Limb (tissue), 2 donors: ENCODE measurements around the gene MYO18A.

ENCODE experiments used
- DNase-seq, 2 donors: peaks; one replicate each; pipeline ENCODE4 v3.0.0-alpha.2; 2016; ENCODE audit errors: extremely low spot score in 2 of 2

MYO18A gene

DNA sequence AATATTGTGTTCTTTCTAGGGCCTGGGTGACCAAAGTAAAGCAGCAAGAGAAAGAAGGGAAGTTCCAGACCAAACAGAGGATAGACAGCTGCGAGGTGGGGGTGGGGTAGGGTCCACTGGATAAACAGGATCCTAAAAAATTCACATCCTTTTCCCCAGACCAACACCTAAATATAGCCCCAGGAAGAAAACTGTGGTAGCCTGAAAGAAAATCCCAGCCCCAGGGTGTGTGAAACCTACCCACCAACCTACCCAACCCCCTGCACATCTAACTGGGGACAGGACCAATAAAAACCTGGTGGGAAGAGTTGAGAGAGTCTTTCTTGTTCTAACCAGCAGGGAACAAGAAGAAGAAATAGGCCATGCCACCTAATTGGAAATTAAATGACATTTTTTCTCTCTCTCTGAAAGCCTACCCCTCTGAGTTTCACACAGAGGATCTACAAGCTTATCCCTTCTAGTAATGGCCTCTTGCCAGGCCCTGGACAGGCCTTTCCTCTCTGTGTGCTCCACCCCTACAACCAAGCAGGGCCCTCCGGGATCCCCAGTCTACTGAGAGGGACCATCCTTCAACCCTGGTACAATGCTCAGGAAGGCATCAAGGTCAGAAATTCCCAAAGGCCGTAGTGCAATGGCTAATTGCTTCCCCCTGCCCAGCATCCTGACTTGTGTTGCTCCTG, 12.0 kb downstream of the MYO18A start:
- no peak for DNase-seq

DNA sequence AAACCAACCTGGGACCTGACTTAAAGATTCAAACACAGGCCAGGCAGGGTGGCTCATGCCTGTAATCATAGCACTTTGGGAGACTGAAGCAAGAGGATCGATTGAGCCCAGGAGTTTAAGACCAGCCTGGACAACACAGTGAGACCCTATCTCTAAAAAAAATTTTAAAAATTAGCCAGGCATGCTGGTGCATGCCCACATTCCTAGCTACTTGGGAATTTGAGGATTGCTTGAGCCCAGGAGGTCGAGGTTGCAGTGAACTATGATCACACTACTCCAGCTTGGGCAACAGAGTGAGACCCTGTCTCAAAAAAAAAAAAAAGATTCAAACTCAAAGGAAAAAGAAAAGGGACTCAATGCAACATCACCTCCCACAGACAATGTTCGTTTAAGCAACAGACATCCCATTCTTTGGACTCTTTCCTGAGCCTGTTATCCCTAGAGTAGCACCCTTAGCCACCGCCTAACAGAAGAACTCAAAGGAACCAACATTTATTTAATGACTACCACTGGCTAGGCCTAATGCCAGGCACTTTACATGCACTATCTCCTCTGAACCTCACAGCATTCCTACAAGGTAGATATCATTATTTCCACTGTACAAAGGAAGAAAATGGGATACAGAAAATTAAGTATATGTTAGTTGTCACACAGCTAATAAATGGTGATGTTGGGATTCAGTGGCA, 12.7 kb downstream of the MYO18A start:
- no peak for DNase-seq

DNA sequence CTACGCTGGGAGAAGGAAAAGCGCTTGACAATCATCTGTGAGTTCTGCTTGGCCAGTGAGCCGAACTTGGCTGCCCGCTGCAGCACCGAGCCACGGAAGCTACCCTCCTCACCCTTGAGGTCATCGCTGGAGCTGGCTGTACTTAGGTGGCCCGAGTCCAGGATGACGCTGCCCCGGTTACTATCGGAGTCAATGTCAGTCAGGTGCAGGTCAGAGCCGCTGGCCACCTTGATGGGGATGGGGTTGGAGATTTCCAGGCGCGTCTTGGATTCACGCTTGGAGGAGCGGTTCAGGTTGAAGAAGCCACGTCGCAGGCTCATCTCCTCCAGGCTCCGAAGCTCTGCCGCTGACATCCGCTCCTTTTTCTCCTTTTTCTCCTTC, 13.7 kb downstream of the MYO18A start:
- no peak for DNase-seq

DNA sequence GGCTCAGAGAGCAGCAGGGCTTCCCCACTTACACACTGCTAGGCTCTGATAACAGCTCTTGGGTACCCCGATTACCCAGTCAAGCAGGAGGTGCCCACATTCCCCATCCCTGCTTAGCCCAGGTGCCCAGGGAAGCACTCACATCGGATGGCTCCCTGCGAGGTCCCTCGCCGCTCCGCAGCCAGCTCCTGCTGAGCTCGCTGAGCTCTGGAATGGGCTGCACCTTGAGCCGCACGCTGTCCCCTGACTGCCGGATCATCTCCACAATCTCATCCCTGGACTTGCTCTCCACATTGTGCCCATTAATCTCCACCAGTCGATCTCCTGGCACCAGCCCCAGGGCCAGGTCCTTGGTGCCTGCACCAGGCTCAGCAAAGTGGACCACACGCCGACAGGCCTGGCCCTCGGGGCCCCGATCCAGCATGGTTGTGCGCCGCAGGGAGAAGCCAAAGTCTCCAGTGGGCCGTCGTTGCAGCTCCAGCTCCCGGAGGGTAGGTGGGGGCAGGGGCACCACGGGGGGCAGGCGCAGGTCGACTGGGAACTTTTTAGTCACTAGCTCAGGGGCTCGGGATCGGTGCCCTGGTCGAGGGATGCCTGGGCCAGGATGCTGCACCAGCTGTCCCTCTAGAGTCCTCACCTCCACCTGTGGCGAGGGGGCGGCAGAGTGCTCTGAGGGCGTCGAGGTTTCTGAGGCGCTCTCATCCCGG, 14.2 kb downstream of the MYO18A start:
- DNase-seq, result no peak

GRCh38 chr17:29165261-29165660, 14.9 kb downstream of the MYO18A start:
- DNase-seq, result no peak

GRCh38 chr17:29163563-29163962, 16.6 kb downstream of the MYO18A start:
- no peak for DNase-seq

- DNase-seq, result no peak
Observed at GRCh38 chr17:29162909-29163341, 17.3 kb downstream of the MYO18A start.

DNA sequence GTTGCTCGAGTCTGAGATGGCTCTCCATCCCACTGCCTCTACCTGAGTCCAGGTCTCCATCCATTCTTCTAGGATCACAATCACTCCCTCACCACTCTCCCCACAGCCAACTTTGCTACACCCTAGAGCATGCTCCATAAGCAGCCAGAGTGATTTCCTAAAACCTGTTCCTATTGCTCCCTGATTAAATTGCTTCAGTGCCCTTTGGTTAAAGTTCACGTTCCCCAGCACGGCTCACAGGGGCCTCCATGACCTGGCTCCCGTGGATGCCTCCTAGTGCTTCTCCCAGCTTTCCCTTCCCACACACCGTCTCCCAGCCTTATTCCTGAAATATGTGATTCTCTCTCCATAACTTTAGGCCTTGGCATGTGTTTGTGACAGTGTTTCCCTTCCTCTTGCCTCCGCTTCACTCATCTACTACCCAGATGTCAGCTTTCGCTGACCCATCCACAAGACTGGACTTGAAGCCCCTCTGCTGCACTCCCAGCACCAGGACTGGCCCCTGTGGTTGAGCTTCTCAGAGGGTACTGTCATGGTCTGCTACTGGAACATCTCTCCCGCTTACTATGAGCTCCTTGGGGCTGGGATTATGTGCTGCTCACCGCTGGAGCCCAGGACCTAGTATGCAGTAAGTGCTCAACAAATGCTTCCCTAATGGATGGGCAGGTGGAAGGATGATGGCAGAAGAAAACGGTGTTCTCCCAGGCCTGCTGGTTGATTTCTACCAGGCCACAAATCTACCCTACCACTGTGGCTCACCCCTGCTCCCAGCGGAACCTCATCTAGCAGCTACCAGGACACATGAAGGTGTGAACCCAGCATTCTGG, 17.9 kb downstream of the MYO18A start:
- DNase-seq, result no peak

DNA sequence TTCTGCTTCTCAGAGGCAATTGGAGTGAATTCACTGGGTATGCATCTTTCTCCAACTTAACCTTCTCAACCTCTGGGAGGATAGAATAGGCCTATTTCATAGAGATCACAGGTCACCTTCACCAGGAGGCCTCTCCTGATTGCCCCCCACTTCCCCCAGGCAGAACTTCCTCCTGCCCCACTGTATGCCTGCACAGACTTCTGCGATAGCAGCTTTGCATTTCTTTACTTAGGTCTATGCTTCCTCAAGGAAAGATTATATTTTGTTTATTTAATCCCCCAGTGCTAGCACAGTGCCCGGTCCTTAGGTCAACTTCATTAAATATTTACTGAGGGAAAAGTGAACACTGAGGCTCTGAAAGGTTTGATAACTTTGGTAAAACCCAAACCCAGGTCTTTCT, 19.9 kb downstream of the MYO18A start:
- no peak for DNase-seq

GRCh38 chr17:29159306-29159860, 20.8 kb downstream of the MYO18A start:
- DNase-seq, result no peak

DNA sequence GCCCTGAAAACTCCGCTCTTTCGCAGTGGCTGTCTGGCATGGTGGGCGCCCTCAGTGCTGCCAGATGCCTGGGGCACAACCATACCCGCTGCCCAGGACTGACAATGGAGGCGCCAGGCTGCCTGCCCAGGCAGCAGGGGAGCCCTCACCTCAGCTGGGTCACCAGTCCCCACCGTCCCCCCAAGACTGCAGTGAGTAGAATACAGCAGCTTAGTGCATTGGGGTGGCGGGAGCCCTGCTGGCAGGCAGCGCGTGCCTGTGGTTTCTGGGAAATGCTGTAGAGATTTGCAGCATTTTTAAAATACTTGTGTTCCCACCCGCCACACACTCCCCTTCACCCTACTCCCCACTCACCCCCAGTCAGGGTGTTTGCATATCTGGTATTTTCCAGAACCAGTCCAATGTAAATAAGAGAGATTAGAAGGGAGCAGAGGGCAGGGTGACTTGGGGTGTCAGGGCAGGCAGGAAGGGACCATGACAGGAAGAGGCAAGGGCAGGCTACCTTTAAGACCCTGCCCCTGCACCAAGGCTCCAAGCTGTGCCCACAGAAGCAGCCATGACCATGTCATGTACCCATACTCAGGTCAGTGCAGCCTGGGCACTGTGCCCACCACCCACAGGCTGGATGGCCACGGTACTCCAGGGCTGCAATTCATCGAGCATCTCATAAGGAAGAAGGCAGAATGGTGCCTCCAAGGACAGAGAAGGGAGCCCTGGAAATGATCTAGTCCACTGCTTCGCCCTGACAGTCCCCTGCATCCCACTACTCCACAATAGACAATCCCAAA, 21.5 kb downstream of the MYO18A start:
- DNase-seq, result peak in 1 of 2 donors; percentile 51

DNA sequence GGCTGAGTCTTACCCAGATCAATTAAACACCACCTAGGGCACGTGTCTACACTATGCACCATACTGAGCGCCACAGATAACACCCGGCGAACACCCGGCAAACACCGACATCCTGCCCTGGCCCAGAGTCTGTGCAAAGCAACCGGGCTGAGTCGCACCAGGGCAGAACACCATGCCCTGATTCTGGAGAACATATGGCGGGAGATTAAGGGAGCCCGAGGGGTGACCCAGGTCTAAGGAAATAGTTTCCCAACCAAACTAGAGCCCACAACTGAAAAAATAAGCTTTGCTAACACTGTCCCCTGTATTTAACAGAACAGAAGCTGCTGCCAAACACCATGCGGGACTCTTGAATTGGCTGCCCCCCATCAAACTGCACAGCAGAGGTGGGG, 22.1 kb downstream of the MYO18A start:
- DNase-seq, result no peak

DNA sequence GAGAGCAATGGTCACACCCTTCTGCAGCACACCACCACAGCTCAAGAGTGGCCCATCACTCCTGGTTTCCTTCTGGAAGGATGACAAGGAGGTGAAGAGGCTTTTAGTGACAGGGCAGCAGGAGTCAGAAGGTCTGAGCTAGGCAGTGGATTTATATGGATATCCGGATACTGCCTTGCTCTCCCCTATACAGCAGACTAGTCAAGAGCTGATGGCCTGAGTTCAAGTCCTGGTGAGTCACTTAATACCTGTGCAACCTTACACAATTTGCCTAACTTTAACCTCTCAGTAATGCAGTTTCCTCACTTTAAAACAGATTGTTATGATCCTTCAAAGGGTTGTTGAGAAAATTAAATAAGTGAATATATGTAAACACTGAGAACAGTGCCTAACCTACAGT, 22.9 kb downstream of the MYO18A start:
- DNase-seq, result no peak

DNA sequence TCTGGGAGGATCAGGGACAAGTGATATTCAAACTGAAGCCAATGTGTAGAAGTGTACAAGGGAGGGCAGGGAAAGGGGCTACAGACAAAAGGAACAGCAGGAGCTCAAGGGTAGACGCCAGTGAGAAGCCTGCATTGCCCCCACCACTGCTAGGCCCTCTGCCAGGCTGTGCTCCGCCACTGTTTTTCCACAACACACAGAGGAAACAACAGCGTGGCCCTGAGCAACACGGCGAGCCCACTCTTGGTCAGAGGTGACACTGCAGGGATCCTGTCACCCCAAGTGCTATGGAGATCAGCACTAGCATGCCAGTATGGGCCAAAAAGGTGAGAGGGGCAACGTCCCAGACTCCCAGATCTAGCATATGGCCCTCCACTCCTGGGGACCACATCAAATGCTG, 23.4 kb downstream of the MYO18A start:
- DNase-seq, result no peak

DNA sequence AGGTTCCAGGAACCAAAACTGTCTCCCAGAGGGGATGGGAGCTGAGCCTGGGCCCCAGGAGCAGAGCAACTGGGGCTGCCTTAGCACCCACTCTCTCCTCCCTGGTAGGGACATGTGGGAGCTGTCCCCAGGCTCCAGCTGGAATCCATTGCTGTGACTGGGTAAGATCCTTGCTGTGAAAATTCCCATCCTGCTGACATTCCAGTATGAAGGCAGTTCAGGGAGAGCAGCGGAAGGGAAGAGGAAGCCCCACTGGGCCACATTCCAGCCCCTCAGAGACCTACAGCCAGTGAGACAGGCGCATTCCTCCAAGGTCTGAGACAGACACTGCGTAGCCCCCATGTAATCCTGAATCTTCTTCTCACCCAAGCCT, 24.2 kb downstream of the MYO18A start:
- no peak for DNase-seq

DNA sequence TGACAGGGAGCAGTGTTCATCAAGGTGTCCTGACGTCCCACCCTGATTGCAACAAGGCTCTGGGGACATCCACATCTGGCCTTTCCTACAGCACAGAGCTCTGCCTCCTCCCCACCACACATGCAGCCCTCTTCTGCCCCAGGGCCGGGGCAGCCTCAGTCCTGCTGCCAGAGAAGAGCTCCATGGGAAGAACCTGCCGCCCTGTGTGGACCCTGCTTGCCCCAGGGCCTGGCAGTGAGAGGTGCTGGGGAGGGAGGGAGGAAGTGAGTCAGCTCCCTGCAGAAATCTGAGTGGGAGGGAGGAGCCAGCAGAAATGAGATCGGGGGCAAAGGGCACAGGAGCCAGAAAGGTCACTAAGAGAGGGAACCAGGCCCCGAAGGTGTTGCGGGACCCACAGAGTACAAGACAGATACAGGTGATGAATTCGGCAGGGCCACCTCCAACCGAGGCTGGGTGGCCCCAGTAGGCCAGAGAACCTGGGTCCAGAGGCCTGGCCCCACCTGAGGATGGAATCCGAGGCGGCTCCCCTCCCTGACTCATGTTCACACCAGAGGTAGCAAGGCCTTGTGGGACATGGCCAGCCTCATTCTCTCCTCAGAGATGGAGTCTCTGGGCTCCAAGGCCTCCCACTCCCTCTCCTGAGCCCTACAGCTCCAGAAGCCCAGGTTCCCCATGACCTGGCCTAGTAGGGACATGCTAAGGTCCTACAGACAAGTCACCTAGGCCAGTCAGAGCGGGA, 24.8 kb downstream of the MYO18A start:
- no peak for DNase-seq

- no peak for DNase-seq
Observed at GRCh38 chr17:29154516-29155226, 25.5 kb downstream of the MYO18A start.

DNA sequence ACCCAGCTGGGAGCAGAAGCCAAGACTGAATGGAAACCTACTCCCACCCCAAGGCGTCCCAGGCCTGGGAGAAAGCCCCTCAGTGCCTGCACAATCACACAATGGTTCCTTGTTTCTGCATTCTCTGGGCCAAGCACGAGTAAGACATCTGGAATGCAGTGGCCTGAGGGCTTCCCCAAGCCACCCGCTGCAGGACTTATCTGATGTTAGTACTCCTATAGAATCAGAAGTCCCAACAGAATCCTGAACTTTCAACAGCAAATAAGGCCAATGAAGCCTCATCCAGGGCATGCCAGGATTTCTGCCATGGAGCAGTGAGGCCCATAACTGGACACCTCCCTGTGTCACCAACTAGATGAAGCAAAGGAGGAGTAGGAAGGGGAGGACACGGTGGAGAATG, 28.6 kb downstream of the MYO18A start:
- no peak for DNase-seq

DNA sequence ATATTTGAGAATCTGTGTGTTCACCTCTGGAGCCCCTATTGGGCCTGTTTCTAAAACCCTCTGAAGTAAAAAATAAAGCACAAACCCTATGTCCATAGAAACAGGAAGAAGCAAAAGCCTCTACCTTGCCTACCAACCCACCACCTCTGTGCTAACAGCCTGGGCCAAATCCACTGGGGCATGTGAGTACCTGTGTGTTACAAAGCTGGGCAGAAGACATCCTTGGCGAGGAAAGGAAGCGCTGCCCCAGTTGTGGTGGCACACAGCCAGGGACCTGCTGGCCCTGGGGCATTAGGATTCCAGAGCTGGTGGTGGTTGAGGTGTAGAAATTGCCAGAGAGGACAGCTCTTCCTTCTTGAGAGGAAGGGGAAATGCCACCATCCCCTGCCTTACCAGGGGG, 30.0 kb downstream of the MYO18A start:
- no peak for DNase-seq
